Fibroblast of villous mesenchyme (primary cell): ENCODE measurements around the gene ESR1. TPM values are rescaled to one million over a fixed set of nuclear protein-coding genes. Genes with fewer than 3 reads are reported as not detected.
"Not testable (repeated sequence)": the region's sequence is repeated elsewhere in the genome, so short reads cannot be mapped to it uniquely, and the experiment has no call there.

ENCODE experiments used
- DNase-seq: peaks from one replicate; pipeline ENCODE4 v3.0.0-alpha.2; 2010; ENCODE audit warnings: low read depth
- H3K4me3 ChIP-seq: 2 replicates; pipeline ENCODE4 v1.5.1; 2011; ENCODE audit warnings: low read depth, mild to moderate bottlenecking, low read length
- CTCF ChIP-seq: IDR thresholded peaks from 2 replicates; pipeline ENCODE4 v1.5.1; 2012; ENCODE audit warnings: low read depth, mild to moderate bottlenecking, low read length; ENCODE audit not compliant: insufficient read depth
- total RNA-seq: library from RNA; depleted of rRNA; stranded (reverse); fragments of >200 nt; gene quantifications from 2 replicates; pipeline ENCODE4 v1.2.3, GENCODE V29; 2012

Gene ESR1
- total RNA-seq, 1 donor = 2.6 TPM

GRCh38 chr6:152070556-152070955, 263.1 kb downstream of the ESR1 start:
- no peak overlapping the region for H3K4me3 ChIP-seq
- no peak for DNase-seq
- no peak for TF ChIP-seq CTCF

- no peak for DNase-seq
- H3K4me3 ChIP-seq = no peak overlapping the region
- no peak for TF ChIP-seq CTCF
Measured at GRCh38 chr6:152071318-152071717, 263.8 kb downstream of the ESR1 start.

- H3K4me3 ChIP-seq = no peak overlapping the region
- DNase-seq = no peak
Measured at GRCh38 chr6:152071843-152072242, 264.4 kb downstream of the ESR1 start.

GRCh38 chr6:152076242-152076641, 268.8 kb downstream of the ESR1 start:
- DNase-seq, H3K4me3 ChIP-seq: not testable (repeated sequence)

More at GRCh38 chr6:152071843-152072242, 264.4 kb downstream of the ESR1 start:
- no peak for TF ChIP-seq CTCF

GRCh38 chr6:152078001-152078400, 270.5 kb downstream of the ESR1 start:
- no peak overlapping the region for H3K4me3 ChIP-seq
- TF ChIP-seq CTCF = no peak
- DNase-seq = no peak

- no peak for DNase-seq
Measured at GRCh38 chr6:152078804-152079203, 271.3 kb downstream of the ESR1 start.

GRCh38 chr6:152085451-152085921, 278.0 kb downstream of the ESR1 start:
- peak; percentile 27 for DNase-seq
- no peak overlapping the region for H3K4me3 ChIP-seq
- no peak for TF ChIP-seq CTCF

More at GRCh38 chr6:152078804-152079203, 271.3 kb downstream of the ESR1 start:
- TF ChIP-seq CTCF = no peak
- H3K4me3 ChIP-seq = no peak overlapping the region
